GM10248 (cell line): Measurements from ENCODE around the gene SCFD2.

Source experiments
- CTCF ChIA-PET: fragments of 300-600 bp; sonication (Branson Sonifier 250); formaldehyde crosslinking; extraction: SDS; loops from one replicate; lab custom pipeline; 2021; ENCODE audit warnings: antibody characterized with exemption; lab: Yijun Ruan, JAX
- POLR2A ChIA-PET: fragments of 350-650 bp; sonication (Branson Sonifier 250); formaldehyde crosslinking; extraction: SDS; loops from one replicate; lab custom pipeline; 2020; ENCODE audit warnings: antibody characterized with exemption; lab: Yijun Ruan, JAX
- DNase-seq: peaks from one replicate; pipeline ENCODE4 v3.0.0; 2012; ENCODE audit errors: extremely low spot score
- CTCF ChIP-seq: IDR thresholded peaks from 2 replicates; pipeline ENCODE4 v1.5.1; 2012; ENCODE audit warnings: mild to moderate bottlenecking, low read depth; ENCODE audit errors: extremely low read depth, missing control alignments, control extremely low read depth

The SCFD2 gene

GRCh38 chr4:53321151-53321983, 44.5 kb downstream of the SCFD2 start:
- ChIA-PET CTCF (interaction anchor here (1.3 to 1.8 kb wide), 2 partner anchors 13 to 18 kb away, joined by 3 to 5 read pairs; no protein-coding TSS in a partner anchor), POLR2A (no interaction called here)
- DNase-seq: no peak
- TF ChIP-seq CTCF: no peak

GRCh38 chr4:53315300-53315699, 50.6 kb downstream of the SCFD2 start:
- CTCF ChIA-PET: interaction anchor here (0.9 kb wide), 1 partner anchor 8 kb away, joined by 3 read pairs; no protein-coding TSS in a partner anchor
- DNase-seq: no peak
- POLR2A ChIA-PET: interaction anchor here (0.7 kb wide), 1 partner anchor 210 kb away, joined by 5 read pairs; no protein-coding TSS in a partner anchor
- TF ChIP-seq CTCF: no peak

- no peak for TF ChIP-seq CTCF
- ChIA-PET POLR2A (no interaction called here), CTCF (no interaction called here)
Measured at GRCh38 chr4:53314252-53314651, 51.6 kb downstream of the SCFD2 start.

GRCh38 chr4:53313510-53313909, 52.4 kb downstream of the SCFD2 start:
- ChIA-PET POLR2A (no interaction called here), CTCF (no interaction called here)
- no peak for TF ChIP-seq CTCF
- DNase-seq: no peak

More at GRCh38 chr4:53314252-53314651, 51.6 kb downstream of the SCFD2 start:
- no peak for DNase-seq

GRCh38 chr4:53309321-53310040, 56.4 kb downstream of the SCFD2 start:
- no peak for TF ChIP-seq CTCF
- CTCF ChIA-PET: interaction anchor here (1.3 to 1.8 kb wide), 2 partner anchors 9 to 15 kb away, joined by 3 to 4 read pairs; no protein-coding TSS in a partner anchor
- POLR2A ChIA-PET: no interaction called here
- no peak for DNase-seq

GRCh38 chr4:53307819-53308780, 57.8 kb downstream of the SCFD2 start:
- DNase-seq: no peak
- ChIA-PET POLR2A (no interaction called here), CTCF (interaction anchor here (1.1 to 2.0 kb wide), 7 partner anchors 10 to 112 kb away, joined by 3 to 6 read pairs (median 4); no protein-coding TSS in a partner anchor)
- TF ChIP-seq CTCF: no peak
